ENCODE results near the gene SHANK3.

- TF ChIP-seq CTCF (IDR thresholded peaks at IDR 0.05) (no peak), EZH2 (IDR thresholded peaks at IDR 0.05; ENCODE audit: borderline replicate concordance, insufficient read depth, low read depth, low read length, poor library complexity, severe bottlenecking) (no peak)
Observed at GRCh38 chr22:50713571-50714056, 41.0 kb downstream of the SHANK3 start.
